ENCODE measurements around the gene ADK. TPM values are rescaled to one million over a fixed set of nuclear protein-coding genes. Genes with fewer than 3 reads are reported as not detected.

The ADK gene
- total RNA-seq, 1 donor from 2014 or later: 40.2 TPM

- H3K4me3 ChIP-seq: no peak overlapping the region
- H3K9me3 ChIP-seq: no peaks in the 10 kb centered on the region
- intact Hi-C loops (cut with DNase I): no loop called here
- TF ChIP-seq CTCF (IDR thresholded peaks at IDR 0.05): no peak
- no peaks in the 10 kb centered on the region for H3K27me3 ChIP-seq (ENCODE audit: low read depth)
- DNase-seq (no peak), ATAC-seq (no peak)
- H3K4me1 ChIP-seq: no peaks in the 10 kb centered on the region
- no peak overlapping the region for H3K27ac ChIP-seq
- H3K36me3 ChIP-seq: no peaks in the 10 kb centered on the region
These were observed 461.2 kb downstream of the ADK start for GRCh38 chr10:74612195-74612594.

GRCh38 chr10:74620626-74621025 is 469.6 kb downstream of the ADK start:
- H3K27me3 ChIP-seq (ENCODE audit: low read depth): no peaks in the 10 kb centered on the region
- no peak overlapping the region for H3K27ac ChIP-seq
- H3K4me1 ChIP-seq: no peaks in the 10 kb centered on the region
- H3K9me3 ChIP-seq: peaks cover 6% of the 10 kb centered on the region
- no peak for ATAC-seq
- no peak for TF ChIP-seq CTCF (IDR thresholded peaks at IDR 0.05)
- intact Hi-C loops (cut with DNase I): no loop called here
- no peaks in the 10 kb centered on the region for H3K36me3 ChIP-seq
- H3K4me3 ChIP-seq: no peak overlapping the region
- no peak for DNase-seq

- no peaks in the 10 kb centered on the region for H3K27me3 ChIP-seq (ENCODE audit: low read depth)
- TF ChIP-seq CTCF (IDR thresholded peaks at IDR 0.05): no peak
- H3K4me3 ChIP-seq: no peak overlapping the region
- no peak overlapping the region for H3K27ac ChIP-seq
- DNase-seq: no peak
- intact Hi-C loops (cut with DNase I): no loop called here
- H3K36me3 ChIP-seq: no peaks in the 10 kb centered on the region
- no peaks in the 10 kb centered on the region for H3K4me1 ChIP-seq
- ATAC-seq: no peak
- peaks cover 6% of the 10 kb centered on the region for H3K9me3 ChIP-seq
These were observed 472.8 kb downstream of the ADK start for GRCh38 chr10:74623786-74624185.

GRCh38 chr10:74624501-74624900 is 473.5 kb downstream of the ADK start:
- H3K27ac ChIP-seq: no peak overlapping the region
- ATAC-seq: no peak
- no peaks in the 10 kb centered on the region for H3K4me1 ChIP-seq
- DNase-seq: no peak
- no peak for TF ChIP-seq CTCF (IDR thresholded peaks at IDR 0.05)
- H3K27me3 ChIP-seq (ENCODE audit: low read depth): no peaks in the 10 kb centered on the region
- H3K4me3 ChIP-seq: no peak overlapping the region
- intact Hi-C loops (cut with DNase I): no loop called here
- H3K36me3 ChIP-seq: no peaks in the 10 kb centered on the region
- peaks cover 6% of the 10 kb centered on the region for H3K9me3 ChIP-seq

GRCh38 chr10:74628136-74628535 is 477.1 kb downstream of the ADK start:
- TF ChIP-seq CTCF (IDR thresholded peaks at IDR 0.05): no peak
- H3K36me3 ChIP-seq: no peaks in the 10 kb centered on the region
- H3K4me3 ChIP-seq: no peak overlapping the region
- DNase-seq (no peak), ATAC-seq (no peak)
- no peak overlapping the region for H3K27ac ChIP-seq
- no peaks in the 10 kb centered on the region for H3K4me1 ChIP-seq
- no peaks in the 10 kb centered on the region for H3K27me3 ChIP-seq (ENCODE audit: low read depth)
- intact Hi-C loops (cut with DNase I): no loop called here
- H3K9me3 ChIP-seq: no peaks in the 10 kb centered on the region

GRCh38 chr10:74634995-74635536 is 484.0 kb downstream of the ADK start:
- H3K4me3 ChIP-seq: no peak overlapping the region
- intact Hi-C loops (cut with DNase I): no loop called here
- H3K9me3 ChIP-seq: peaks cover 14% of the 10 kb centered on the region
- DNase-seq (no peak), ATAC-seq (no peak)
- no peaks in the 10 kb centered on the region for H3K4me1 ChIP-seq
- H3K27ac ChIP-seq: no peak overlapping the region
- no peaks in the 10 kb centered on the region for H3K36me3 ChIP-seq
- no peak for TF ChIP-seq CTCF (IDR thresholded peaks at IDR 0.05)
- H3K27me3 ChIP-seq (ENCODE audit: low read depth): no peaks in the 10 kb centered on the region
